HG03457 (cell line): ENCODE results near the gene SORT1.
A peak's percentile ranks its signal among the peaks of the same experiment; 100 is the strongest.
"Not testable (repeated sequence)": the region's sequence is repeated elsewhere in the genome, so short reads cannot be mapped to it uniquely, and the experiment has no call there.

Source experiments
- ATAC-seq: cut with Tn5 transposase; IDR thresholded peaks from one replicate; pipeline ENCODE4 v1.9.1; 2021; ENCODE audit warnings: moderate number of reproducible peaks; ENCODE audit not compliant: unreplicated experiment

The SORT1 gene

DNA sequence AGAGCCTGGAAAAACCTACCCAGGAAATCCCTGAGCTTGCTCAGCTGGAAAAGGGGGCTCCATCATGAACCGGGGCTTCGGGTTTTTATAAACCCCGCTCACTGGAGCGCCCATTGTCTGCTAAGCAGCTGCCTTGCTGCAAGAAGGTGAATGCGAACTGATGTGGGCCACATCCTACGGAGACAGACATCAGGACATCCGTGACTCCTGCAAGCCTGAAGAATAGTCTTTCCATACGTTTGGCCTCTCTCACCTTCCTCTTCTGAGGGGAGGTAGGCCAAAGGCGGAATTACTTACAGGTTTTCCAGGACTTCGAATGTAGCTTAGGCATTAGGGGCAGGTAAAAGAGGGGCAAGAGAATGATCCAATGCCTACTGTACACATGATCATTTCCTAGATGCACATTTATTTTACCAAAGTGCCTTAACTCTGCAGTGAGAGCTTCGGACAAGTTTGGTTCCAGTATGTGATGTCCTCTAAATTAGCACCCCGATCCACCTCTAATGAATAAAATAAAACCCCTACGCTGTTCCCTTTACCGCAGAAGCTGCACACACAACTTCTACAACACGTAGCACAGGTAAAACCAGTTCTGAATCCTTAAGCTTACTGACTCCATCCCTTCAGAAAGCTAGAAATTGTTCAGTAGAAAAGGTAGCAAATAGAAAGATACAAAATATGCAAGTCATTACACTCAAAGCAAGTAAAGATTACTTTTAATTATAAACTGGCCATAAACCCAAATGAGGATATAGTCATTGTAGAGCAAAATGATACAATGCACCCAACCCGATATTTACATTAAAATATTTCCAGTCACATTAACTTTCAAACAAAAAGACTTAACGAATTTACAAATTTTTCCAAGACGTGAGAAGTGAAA, 866 bp upstream of the SORT1 start:
- ATAC-seq, result no peak

DNA sequence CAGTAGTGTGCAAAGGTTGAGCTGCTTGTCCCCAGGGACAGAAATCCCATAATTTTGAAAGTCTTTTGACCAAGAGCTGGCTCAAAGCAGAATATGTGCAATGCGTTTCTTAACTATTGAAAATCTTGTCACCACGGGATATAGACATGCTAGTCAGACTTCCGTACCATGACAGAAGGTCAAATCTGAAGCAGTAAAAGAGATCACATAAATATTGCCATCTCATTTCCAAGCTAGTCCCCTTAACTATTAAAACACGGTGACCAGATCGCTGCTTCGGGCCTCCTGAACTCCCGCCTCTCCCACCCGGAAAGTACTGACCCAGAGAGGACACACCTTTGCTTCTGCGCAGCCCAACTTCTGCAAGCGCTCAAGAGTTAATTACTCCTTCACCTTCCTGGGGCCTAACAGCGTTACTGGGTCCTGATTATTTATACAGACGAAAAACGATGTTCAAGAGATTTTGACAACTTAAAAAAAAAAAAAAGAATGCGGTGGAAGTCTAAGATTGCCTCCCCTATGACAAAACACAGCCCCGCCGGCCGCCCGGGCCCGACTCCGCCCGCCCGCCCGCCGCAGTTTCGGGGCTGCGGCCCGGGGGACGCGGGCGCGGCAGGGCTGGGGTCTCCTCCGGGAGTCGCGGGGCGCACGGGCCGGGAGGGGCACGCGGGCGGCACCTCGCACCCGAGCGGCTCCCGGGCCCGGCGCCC, 692 bp downstream of the SORT1 start:
- ATAC-seq, result no peak

DNA sequence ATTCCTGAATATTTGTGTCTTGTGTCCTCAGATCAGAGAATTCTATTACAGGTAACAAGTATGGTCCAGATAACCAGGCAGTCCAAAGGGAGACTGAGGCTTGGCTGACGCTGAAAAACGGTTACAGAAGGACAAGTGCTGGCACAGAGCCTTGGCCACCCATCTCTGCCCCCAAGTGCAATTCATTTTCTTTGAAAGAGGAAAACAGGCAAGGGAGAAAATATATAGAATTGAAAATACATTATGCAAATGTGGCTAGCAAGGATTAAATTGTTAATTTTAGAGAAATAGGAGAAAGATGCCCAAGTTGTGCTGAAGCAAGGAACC, 1.2 kb downstream of the SORT1 start:
- no peak for ATAC-seq

DNA sequence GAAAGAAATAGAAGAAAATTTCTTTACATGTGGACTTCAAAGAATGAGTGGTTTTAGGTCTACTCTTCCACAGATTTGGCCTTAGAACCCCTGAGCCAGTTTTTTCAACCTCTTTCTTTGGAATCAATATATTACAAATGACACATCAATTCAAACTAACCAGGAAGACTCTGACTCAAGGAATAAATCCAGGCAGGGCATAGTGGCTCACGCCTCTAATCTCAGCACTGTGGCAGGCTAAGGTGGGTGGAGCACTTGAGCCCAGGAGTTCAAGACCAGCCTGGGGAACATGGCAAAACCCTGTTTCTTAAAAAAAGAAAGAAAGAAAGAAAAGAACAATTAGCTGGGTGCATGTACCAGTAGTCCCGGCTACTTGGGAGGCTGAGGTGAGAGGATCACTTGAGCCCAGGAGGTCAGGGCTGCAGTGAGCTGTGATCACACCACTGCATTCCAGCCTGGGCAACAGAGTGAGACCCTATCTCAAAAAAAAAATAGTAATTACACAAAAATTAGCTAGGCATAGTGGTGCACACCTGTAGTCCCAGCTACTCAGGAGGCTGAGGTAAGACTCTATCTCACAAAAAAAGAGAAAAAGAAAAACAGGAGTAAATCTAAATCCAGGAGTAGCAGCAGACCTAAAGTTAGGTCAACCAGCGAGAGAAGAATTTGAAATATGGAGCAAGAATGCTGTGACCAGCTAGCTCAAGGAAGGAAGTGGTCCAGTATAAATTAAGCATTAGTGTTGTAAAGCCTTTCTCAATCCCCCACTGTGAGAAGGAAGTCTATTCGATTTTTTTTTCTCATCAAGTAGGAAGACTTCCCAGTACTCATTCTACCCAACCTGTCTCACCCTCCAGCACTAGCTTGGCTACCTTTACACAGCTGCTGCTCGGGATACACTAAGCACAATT, 1.9 kb downstream of the SORT1 start:
- ATAC-seq, result no peak

DNA sequence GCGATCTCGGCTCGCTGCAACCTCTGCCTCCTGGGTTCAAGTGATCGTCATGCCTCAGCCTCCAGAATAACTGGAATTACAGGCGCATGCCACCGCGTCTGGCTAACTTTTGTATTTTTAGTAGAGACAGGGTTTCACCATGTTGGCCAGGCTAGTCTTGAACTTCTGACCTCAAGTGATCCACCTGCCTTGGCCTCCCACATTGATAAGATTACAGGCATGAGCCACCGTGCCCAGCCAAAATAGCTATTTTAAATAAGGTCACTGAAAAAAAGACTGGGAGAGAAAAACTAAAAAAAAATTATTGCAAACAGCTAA, 2.5 kb downstream of the SORT1 start:
- ATAC-seq, result not testable (repeated sequence)

GRCh38 chr1:109394591-109395281, 3.0 kb downstream of the SORT1 start:
- no peak for ATAC-seq

GRCh38 chr1:109393617-109394233, 4.0 kb downstream of the SORT1 start:
- ATAC-seq, result no peak

DNA sequence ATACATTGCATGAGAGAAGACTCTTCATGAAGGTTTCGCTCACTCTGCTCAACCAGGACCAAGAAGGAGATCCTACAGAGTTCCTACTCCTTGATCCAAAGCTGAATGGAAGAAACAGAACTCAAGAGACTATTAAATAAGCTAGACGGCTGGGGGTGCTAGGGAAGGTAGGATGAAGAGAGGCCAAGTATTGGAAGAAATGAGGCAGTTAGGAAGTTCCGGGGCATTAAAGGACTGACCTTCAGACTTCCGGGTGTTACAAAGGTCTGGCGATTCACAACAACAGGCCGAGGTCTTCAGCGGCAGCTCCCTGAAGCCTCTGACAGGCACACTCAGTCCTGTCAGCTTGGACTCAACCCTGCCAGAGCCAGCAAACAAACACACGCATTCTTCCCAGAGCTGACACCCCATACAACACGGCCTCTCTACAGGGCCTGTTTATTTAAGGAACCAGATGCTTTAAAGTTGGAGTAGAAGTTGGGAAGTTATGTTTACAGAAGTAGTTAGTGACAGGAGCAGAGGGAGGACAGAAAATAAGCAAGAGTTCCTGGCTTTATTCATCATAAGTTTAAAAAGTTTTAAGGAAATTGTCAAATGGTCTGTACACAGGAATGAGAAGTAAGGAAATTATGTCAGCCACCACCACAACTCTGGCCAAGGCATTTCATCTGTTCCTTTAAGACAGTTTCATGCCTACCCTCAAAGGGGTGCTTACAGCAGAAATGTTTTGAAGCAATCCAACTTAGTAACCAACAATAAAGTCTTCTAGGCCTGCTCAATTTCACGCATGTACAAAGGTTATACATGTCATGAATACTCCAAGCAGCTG, 4.7 kb downstream of the SORT1 start:
- no peak for ATAC-seq

GRCh38 chr1:109392037-109392787, 5.5 kb downstream of the SORT1 start:
- peak; percentile 15 for ATAC-seq

DNA sequence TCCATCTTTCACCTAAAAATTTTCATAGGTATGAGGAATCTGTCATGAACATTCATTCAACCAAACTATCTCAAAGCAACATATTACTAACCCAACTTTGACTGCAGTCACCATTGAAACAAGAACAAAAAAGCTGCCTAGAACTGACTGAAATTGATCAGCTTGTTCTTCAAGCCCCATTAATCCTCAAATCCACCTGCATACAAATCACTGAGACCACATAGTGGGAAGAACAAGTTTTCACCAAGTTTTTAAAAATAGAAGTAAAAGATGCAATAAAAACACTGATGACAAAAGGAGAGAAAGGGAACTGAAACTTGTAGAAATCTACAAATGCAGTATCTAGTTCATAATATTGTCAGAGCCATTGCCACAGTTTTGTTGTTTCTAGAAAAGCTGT, 6.1 kb downstream of the SORT1 start:
- ATAC-seq, result peak; percentile 46

GRCh38 chr1:109391157-109391556, 6.6 kb downstream of the SORT1 start:
- no peak for ATAC-seq

- no peak for ATAC-seq
Observed at GRCh38 chr1:109389638-109390341, 7.9 kb downstream of the SORT1 start.

GRCh38 chr1:109388884-109389637, 8.7 kb downstream of the SORT1 start:
- no peak for ATAC-seq

DNA sequence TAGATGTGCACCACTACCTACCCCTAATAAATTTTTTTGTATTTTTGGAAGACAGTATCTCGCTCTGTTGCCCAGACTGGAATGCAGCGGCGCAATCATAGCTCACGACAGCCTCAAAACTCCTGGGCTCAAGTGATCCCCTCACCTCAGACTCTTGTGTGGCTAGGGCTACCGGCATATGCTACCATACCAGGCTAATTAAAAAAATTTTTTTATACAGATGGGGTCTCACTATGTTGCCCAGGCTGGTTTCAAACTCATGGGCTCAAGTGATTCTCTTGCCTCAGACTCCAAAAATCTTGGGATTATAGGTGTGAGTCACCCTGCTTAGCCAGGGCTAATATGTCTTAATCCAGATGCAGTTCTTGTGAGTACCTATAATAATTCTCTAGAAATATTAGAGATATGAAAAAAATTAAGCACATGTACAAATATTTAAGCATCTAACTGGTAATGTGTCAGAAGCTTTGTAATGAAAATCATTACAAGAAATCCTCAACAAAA, 9.5 kb downstream of the SORT1 start:
- ATAC-seq, result no peak

DNA sequence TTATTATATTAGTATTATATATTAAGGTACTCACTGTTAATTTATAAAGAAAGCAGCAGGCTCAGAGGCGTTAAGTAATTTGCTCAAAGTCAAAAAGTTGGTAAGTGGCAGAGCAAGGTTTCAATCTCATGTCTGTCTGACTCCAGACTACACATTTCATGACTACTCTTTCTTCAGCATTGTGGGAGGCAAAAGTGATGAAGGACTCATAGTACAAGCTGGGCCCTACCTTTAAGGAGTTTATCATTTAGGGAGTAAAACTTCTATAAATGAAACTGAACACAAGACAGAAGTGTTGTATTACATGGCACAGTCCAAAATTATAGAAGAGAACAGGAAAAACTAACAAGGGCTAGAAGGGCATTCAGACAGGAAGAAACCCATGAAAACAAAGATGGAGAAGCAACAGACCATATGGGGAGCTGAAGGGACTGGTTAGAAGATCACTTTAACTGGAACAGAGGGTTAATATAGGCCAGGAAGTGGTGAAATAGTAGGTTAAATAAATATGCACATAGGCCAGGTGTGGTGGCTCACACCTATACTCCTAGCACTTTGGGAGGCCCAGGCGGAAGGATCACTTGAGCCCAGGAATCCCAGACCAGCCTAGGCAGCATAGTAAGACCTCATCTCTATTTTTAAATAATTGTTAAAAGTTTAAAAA, 11.5 kb downstream of the SORT1 start:
- ATAC-seq, result no peak

- no peak for ATAC-seq
Observed at GRCh38 chr1:109385417-109385816, 12.3 kb downstream of the SORT1 start.

- ATAC-seq, result no peak
Observed at GRCh38 chr1:109383854-109384253, 13.9 kb downstream of the SORT1 start.
